HepG2 (cell line): ENCODE data around the gene UHMK1. TPM values are rescaled to one million over a fixed set of nuclear protein-coding genes. Genes with fewer than 3 reads are reported as not detected.

Experiments
- ARNTL ChIP-seq: sonication (generic); formaldehyde crosslinking; IDR thresholded peaks from 2 replicates; pipeline ENCODE4 v1.4.0; 2020; ENCODE audit warnings: mild to moderate bottlenecking, missing genetic modification reagents
- CBX5 ChIP-seq: sonication (generic); formaldehyde crosslinking; IDR thresholded peaks from 2 replicates; pipeline ENCODE4 v1.4.0; 2020; ENCODE audit warnings: missing genetic modification reagents, borderline replicate concordance
- NBN ChIP-seq: fragments of 450-650 bp; conservative IDR thresholded peaks from 2 replicates; pipeline ENCODE4 v1.6.1; 2017
- PBX3 ChIP-seq: sonication (generic); formaldehyde crosslinking; IDR thresholded peaks from 2 replicates; pipeline ENCODE4 v1.8.1; 2023; ENCODE audit warnings: missing genetic modification reagents, inconsistent platforms, borderline replicate concordance
- RFXANK ChIP-seq: IDR thresholded peaks from 2 replicates; pipeline ENCODE4 v1.6.1; 2016
- ZBTB33 ChIP-seq: sonication (generic); formaldehyde crosslinking; IDR thresholded peaks from 2 replicates; pipeline ENCODE4 v1.4.0; 2020; ENCODE audit warnings: missing genetic modification reagents
- ZNF180 ChIP-seq: sonication (generic); formaldehyde crosslinking; IDR thresholded peaks from 2 replicates; pipeline ENCODE4 v1.4.0; 2020; ENCODE audit warnings: low read depth, missing genetic modification reagents, borderline replicate concordance
- ZNF274 ChIP-seq: sonication (generic); formaldehyde crosslinking; IDR thresholded peaks from 2 replicates; pipeline ENCODE4 v1.5.1; 2020; ENCODE audit warnings: mild to moderate bottlenecking, missing genetic modification reagents
- ZNF3 ChIP-seq: IDR thresholded peaks from 2 replicates; pipeline ENCODE4 v1.7.0; 2017; ENCODE audit warnings: inconsistent platforms
- ZNF550 ChIP-seq: sonication (generic); formaldehyde crosslinking; IDR thresholded peaks from 2 replicates; pipeline ENCODE4 v1.4.0; 2020; ENCODE audit warnings: mild to moderate bottlenecking, missing genetic modification reagents, borderline replicate concordance
- ZNF773 ChIP-seq: sonication (generic); formaldehyde crosslinking; IDR thresholded peaks from 2 replicates; pipeline ENCODE4 v1.4.0; 2020; ENCODE audit warnings: missing genetic modification reagents, borderline replicate concordance
- ZXDC ChIP-seq: sonication (generic); formaldehyde crosslinking; IDR thresholded peaks from 2 replicates; pipeline ENCODE4 v1.5.0; 2020; ENCODE audit warnings: mild to moderate bottlenecking, missing genetic modification reagents
- polyA plus RNA-seq, 8 experiments: library from polyadenylated mRNA; depleted of rRNA in 3 of 8; stranded (reverse) in 7 of 8; unstranded in 1 of 8; fragments of >200 nt; fragmentation: Illumina TruSeq in 4 of 8; extraction: Trizol in 4 of 8; gene quantifications; 2 replicates each; pipeline versions ENCODE4 v1.2.1 to v1.2.3, GENCODE V29; 2011 to 2016; ENCODE audit warnings: low read depth in 4 of 8, missing spikeins in 1 of 8, mixed read lengths in 1 of 8; ENCODE audit not compliant: insufficient read depth in 1 of 8
- total RNA-seq, 5 experiments: library from RNA; depleted of rRNA; stranded (reverse); fragments of >200 nt; fragmentation: Illumina TruSeq; extraction: Trizol; gene quantifications; 2 replicates each; pipeline ENCODE4 v1.2.3, GENCODE V29; 2016; ENCODE audit warnings: low read depth in 1 of 5
- TF ChIP-seq, protein P1 (sequence below): sonication (generic); formaldehyde crosslinking; IDR thresholded peaks from 2 replicates; pipeline ENCODE4 v1.4.0; 2020; ENCODE audit warnings: mild to moderate bottlenecking, low read depth, missing genetic modification reagents
- TF ChIP-seq, protein P2 (sequence below): sonication (generic); formaldehyde crosslinking; IDR thresholded peaks from 2 replicates; pipeline ENCODE4 v1.5.0; 2020; ENCODE audit warnings: mild to moderate bottlenecking, missing genetic modification reagents, borderline replicate concordance
- TF ChIP-seq, protein P3 (sequence below): sonication (generic); formaldehyde crosslinking; IDR thresholded peaks from 2 replicates; pipeline ENCODE4 v1.4.0; 2020; ENCODE audit warnings: low read depth, mild to moderate bottlenecking, missing genetic modification reagents

The UHMK1 gene
- total and polyA plus RNA-seq, 2 of the 13 experiments (the other 11 are each of a cell fraction or from before 2014, with no cell fraction given), result 12.9 to 20.0 TPM

DNA sequence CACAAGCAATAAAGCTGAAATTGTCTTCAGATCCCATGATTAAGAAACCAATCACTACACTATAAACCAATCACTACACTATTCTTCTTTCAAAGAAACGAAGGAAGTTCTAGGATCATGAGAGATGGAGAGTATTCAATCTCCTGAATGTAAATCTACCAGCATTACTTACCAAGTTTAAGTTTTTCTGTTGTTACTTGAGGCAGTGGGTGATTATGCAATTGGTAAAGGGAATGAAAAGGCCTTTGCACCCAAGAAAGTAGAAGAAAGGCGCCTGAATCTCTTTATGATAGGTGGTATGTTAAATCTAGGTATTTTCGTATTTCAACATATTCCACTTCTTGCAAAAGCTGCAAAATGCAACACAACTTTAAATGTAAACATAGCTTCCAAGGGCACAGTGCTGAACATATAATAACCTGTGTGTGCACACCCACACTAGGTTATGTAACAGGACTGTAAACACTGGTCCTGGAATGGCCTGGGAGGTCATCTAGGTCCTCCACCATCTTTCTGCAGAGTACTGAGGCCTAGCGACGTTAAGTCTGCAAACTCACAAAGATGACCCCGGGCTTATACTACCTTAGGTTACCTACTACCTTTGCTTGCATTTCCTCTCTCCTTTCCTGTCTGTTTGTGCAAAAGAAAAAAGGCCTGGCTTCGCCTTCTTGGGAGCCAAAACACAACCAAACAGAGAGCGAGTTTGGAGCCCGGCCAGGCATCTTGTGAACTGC lies 62.9 kb downstream of the UHMK1 start (continued):
- TF ChIP-seq ZXDC (CRISPR knock-in tag), result no peak
- TF ChIP-seq NBN, result no peak
- TF ChIP-seq, protein P1, sequence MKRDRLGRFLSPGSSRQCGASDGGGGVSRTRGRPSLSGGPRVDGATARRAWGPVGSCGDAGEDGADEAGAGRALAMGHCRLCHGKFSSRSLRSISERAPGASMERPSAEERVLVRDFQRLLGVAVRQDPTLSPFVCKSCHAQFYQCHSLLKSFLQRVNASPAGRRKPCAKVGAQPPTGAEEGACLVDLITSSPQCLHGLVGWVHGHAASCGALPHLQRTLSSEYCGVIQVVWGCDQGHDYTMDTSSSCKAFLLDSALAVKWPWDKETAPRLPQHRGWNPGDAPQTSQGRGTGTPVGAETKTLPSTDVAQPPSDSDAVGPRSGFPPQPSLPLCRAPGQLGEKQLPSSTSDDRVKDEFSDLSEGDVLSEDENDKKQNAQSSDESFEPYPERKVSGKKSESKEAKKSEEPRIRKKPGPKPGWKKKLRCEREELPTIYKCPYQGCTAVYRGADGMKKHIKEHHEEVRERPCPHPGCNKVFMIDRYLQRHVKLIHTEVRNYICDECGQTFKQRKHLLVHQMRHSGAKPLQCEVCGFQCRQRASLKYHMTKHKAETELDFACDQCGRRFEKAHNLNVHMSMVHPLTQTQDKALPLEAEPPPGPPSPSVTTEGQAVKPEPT (CRISPR knock-in tag), result no peak
- no peak for TF ChIP-seq ZNF3 (CRISPR knock-in tag)
- TF ChIP-seq ARNTL (CRISPR knock-in tag), result peak; percentile 70; the same call in 1 of the 2 replicates
- TF ChIP-seq RFXANK (CRISPR knock-in tag), result no peak
- no peak for TF ChIP-seq PBX3 (CRISPR knock-in tag)
- peak; percentile 60 for TF ChIP-seq ZBTB33 (CRISPR knock-in tag)
- TF ChIP-seq ZNF773 (CRISPR knock-in tag), result no peak
- TF ChIP-seq CBX5 (CRISPR knock-in tag), result peak; percentile 83; the same call in 1 of the 2 replicates
- TF ChIP-seq, protein P2, sequence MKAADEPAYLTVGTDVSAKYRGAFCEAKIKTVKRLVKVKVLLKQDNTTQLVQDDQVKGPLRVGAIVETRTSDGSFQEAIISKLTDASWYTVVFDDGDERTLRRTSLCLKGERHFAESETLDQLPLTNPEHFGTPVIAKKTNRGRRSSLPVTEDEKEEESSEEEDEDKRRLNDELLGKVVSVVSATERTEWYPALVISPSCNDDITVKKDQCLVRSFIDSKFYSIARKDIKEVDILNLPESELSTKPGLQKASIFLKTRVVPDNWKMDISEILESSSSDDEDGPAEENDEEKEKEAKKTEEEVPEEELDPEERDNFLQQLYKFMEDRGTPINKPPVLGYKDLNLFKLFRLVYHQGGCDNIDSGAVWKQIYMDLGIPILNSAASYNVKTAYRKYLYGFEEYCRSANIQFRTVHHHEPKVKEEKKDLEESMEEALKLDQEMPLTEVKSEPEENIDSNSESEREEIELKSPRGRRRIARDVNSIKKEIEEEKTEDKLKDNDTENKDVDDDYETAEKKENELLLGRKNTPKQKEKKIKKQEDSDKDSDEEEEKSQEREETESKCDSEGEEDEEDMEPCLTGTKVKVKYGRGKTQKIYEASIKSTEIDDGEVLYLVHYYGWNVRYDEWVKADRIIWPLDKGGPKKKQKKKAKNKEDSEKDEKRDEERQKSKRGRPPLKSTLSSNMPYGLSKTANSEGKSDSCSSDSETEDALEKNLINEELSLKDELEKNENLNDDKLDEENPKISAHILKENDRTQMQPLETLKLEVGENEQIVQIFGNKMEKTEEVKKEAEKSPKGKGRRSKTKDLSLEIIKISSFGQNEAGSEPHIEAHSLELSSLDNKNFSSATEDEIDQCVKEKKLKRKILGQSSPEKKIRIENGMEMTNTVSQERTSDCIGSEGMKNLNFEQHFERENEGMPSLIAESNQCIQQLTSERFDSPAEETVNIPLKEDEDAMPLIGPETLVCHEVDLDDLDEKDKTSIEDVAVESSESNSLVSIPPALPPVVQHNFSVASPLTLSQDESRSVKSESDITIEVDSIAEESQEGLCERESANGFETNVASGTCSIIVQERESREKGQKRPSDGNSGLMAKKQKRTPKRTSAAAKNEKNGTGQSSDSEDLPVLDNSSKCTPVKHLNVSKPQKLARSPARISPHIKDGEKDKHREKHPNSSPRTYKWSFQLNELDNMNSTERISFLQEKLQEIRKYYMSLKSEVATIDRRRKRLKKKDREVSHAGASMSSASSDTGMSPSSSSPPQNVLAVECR (CRISPR knock-in tag), result peak; percentile 38; the same call in 1 of the 2 replicates
- TF ChIP-seq ZNF274 (CRISPR knock-in tag), result no peak
- no peak for TF ChIP-seq ZNF180 (CRISPR knock-in tag)
- no peak for TF ChIP-seq ZNF550 (CRISPR knock-in tag)
- TF ChIP-seq, protein P3, sequence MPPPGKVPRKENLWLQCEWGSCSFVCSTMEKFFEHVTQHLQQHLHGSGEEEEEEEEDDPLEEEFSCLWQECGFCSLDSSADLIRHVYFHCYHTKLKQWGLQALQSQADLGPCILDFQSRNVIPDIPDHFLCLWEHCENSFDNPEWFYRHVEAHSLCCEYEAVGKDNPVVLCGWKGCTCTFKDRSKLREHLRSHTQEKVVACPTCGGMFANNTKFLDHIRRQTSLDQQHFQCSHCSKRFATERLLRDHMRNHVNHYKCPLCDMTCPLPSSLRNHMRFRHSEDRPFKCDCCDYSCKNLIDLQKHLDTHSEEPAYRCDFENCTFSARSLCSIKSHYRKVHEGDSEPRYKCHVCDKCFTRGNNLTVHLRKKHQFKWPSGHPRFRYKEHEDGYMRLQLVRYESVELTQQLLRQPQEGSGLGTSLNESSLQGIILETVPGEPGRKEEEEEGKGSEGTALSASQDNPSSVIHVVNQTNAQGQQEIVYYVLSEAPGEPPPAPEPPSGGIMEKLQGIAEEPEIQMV (CRISPR knock-in tag), result no peak
